ENCODE results near the gene ALDH3A1.
A peak's percentile ranks its signal among the peaks of the same experiment; 100 is the strongest.
"Not testable (repeated sequence)": the region's sequence is repeated elsewhere in the genome, so short reads cannot be mapped to it uniquely, and the experiment has no call there.

Gene ALDH3A1

GRCh38 chr17:19747829-19748806, at the start of gene ALDH3A1:
Gene ALDH3A1 (minus strand): TSS chr17:19748298. CDS start chr17:19745129, 3,169 bp downstream.
- DNase-seq (ENCODE audit: low read depth): peak; percentile 27

GRCh38 chr17:19796457-19796856, 48.4 kb upstream of the ALDH3A1 start:
- DNase-seq (ENCODE audit: low read depth): no peak

GRCh38 chr17:19791918-19792550, 43.9 kb upstream of the ALDH3A1 start:
- DNase-seq (ENCODE audit: low read depth): no peak

DNA sequence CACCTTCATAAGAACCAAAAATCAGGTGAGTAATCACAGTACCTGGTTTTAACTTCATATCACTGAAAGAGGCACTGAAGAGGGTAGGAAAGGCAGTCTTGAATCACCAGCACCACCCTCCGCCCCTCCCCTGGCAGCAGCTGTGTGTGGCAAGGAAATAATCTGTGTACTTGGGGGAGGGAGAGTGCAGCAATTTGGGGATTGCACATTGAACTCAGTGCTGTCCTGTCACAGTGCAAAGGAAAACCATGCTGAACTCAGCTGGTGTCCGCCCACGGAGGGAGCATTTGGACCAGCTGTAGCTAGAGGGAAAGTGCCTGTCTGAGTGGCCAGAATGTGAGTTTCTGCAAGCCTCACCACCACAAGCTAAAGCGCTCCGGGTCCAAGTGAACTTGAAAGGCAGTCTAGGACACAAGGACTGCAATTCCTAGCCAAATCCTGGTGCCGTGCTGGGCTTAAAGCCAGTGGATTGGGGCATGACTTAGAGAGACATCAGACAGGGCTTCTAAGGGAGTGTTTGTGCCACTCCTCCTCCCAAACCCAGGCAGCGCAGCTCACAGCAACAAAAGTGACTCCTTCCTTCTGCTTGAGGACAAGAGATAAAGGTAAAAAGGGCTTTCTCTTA, 39.7 kb upstream of the ALDH3A1 start:
- DNase-seq (ENCODE audit: low read depth): no peak

DNA sequence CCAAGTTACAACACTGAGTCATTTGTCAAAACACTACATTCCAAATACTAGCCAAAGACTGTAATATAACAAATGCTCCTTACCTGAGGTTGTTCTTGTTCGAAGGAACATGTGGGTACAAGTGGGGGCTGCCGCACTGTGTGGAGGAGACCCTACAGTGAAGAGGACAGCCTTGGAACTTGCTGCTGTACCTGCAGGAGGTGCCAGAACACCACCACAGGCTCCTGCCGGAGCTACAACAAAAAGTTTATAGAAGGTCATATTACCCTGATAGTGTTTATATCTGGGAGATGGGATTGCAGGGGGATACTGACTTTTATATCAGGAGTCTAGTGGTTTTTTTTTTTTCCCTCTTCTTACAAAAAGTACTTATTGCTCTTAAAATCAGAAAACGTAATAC, 37.8 kb upstream of the ALDH3A1 start:
- no peak for DNase-seq (ENCODE audit: low read depth)

- DNase-seq (ENCODE audit: low read depth): no peak
These were observed 33.7 kb upstream of the ALDH3A1 start for GRCh38 chr17:19781488-19782458.

- DNase-seq (ENCODE audit: low read depth): no peak
These were observed 32.7 kb upstream of the ALDH3A1 start for GRCh38 chr17:19780846-19781245.

- DNase-seq (ENCODE audit: low read depth): no peak
These were observed 25.4 kb upstream of the ALDH3A1 start for GRCh38 chr17:19773534-19773933.

DNA sequence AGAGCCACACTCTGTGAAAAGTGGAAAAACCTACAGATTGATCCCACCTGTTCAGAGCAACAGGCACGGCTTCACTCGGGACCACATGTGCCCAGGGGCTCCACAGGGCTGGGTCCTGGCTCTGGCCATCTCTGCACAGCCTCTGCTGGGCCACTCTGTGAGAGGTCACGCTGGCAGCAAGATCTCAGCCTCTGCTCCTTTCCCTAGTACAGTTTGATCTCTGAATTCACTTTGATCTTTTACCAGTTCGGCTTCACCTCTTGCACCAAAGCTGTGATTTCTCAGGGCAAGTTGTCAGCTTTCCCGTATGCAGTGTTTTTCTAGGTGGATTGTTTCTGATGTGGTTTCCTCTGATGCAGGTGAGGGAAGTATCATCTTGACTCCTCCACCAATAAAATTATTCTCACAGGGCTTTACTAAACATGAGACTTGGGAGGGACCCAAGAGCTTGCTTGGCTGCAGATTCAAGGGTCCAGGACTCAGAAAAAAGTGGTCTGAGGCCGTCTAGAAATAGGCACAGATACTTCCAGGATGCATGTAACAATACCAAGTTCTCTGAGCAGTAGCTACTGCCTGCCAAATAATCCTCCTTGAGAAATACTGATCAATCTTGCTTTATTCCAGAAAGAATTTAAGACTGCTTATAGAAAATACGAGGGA, 24.0 kb upstream of the ALDH3A1 start:
- no peak for DNase-seq (ENCODE audit: low read depth)

- no peak for DNase-seq (ENCODE audit: low read depth)
These were observed 23.1 kb upstream of the ALDH3A1 start for GRCh38 chr17:19770985-19771735.

- no peak for DNase-seq (ENCODE audit: low read depth)
These were observed 22.0 kb upstream of the ALDH3A1 start for GRCh38 chr17:19769946-19770652.

DNA sequence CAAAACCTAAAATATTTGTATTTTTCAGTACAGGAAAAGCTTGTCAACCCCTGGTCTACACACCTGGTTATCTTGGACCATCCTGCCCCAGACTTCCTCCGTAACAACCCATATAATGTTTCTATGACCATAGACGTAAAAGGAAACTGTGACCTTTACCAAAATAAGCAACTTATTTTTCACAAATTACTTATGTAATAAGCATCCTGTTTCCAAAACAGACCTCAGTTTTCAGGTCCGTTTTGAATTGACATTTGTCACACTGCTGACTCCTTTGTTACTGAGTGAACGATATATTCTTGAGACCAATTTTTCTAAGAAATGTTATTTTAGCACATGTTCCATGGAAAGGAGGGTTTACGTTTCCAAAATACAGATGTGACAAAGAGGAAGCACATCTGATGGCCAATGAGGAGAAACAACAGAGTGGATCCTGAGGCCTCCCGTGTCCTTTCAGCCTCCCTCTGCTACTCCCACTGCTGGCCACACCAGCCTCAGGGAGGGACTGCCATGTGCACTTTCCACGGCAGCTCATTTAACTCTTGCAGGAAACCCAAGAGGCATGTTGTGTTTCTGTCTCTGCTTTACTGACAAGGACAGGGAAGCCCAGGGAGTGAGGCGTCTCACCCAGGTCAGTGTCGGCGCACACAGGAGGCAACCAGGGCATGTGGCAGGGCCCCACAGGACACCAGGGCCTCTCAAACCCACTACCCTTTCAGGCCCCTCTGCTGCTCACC, 20.1 kb upstream of the ALDH3A1 start:
- DNase-seq (ENCODE audit: low read depth): no peak

- peak; percentile 30 for DNase-seq (ENCODE audit: low read depth)
These were observed 18.5 kb upstream of the ALDH3A1 start for GRCh38 chr17:19766421-19767270.

GRCh38 chr17:19766016-19766415, 17.9 kb upstream of the ALDH3A1 start:
- no peak for DNase-seq (ENCODE audit: low read depth)

GRCh38 chr17:19763991-19764390, 15.9 kb upstream of the ALDH3A1 start:
- DNase-seq (ENCODE audit: low read depth): not testable (repeated sequence)

DNA sequence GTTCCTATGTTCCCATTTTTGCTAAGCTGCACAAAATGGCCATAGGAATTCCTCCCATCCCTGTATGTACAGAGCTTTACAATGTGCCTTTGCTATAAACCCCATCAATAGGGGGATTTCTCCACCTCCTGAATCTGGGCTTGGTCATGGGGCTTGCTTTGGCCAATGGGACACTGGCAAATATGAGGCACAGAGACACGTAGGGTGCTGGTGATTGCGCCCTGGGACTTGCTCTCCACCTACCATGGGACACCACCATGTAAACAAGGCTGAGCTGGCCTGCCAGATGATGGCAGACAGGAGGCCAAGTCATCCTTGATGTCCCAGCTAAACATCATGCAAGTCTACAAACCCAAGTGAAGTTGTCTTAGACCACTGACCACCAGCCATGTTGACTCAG, 15.3 kb upstream of the ALDH3A1 start:
- DNase-seq (ENCODE audit: low read depth): no peak

DNA sequence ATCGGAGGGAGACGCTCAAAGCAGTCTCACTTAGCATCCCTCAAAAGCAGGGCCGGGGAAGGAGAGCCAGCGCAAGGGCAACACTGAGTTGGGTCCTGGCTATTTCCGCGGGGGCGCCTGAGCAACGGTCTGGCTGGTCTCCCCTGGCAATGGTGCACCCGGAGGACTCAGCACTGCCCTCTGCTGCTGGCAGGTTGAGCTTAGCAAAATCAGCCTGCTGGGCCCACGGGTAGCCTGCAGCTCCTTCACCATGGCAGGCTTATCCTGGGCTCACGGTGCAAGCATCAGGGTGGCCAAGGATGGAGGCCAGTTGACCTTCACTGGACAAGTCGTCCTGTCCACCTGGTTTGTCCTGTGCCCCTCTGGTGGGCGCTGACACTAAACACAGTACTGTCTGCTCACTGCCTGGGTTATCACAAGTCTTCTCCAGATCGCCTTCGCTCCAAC, 14.4 kb upstream of the ALDH3A1 start:
- peak; percentile 42 for DNase-seq (ENCODE audit: low read depth)

GRCh38 chr17:19760746-19761145, 12.6 kb upstream of the ALDH3A1 start:
- no peak for DNase-seq (ENCODE audit: low read depth)

Data from fibroblast of the conjunctiva (primary cell).